ENCODE measurements around the gene NEMP2.
"Not testable (repeated sequence)": the region's sequence is repeated elsewhere in the genome, so short reads cannot be mapped to it uniquely, and the experiment has no call there.

The NEMP2 gene

DNA sequence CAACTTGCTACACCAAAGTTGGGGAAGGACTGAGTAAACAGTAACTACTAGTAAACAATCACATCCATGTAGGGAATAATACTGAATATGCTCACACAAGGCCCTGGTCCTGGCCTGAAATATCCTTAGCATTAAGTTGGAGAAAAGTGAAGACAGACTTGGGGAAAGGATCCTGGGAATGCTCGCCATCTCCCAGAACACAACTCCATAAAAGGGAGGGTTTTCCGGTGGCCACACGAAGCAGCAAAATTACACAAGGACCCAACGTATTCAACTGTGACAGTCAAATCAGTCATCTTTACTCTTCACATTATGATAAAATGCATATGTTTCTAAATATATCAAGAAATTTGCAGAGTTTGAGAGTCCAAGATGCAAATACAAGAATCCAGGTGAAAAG lies 7.3 kb downstream of the NEMP2 start:
- DNase-seq (ENCODE audit: low read depth in 2 of 2, low spot score in 1 of 2): no peak

DNA sequence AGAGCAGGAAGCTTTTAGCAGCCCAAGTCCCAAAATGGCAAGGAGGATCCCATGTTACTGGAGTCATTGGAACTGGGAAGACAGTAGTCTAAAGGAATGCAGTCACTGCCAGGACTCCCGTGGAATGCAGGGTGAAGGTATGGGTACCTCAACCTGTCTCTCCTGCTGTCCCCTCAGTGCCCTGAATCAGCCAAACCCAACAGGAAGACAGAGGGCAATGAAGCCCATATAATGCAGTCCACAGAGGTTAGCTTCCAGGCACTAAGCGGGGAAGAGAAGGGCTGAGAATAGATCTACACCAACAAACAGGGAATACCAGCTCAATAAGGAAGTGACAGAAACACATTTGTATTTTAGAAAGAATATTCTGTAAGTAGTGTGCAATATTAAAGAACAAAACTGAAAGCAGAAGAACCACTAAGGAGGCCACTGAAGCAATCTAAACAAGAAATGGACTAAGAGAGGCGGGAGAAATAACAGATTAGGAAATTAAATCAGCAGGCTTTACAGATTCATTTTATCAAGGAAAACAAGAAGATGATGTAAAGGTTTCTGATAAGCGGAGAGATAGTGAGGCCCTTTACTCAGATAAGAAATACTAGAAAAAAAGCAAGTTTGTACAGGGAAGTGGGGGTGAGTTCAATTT lies 8.3 kb downstream of the NEMP2 start:
- DNase-seq (ENCODE audit: low read depth in 2 of 2, low spot score in 1 of 2): no peak

DNA sequence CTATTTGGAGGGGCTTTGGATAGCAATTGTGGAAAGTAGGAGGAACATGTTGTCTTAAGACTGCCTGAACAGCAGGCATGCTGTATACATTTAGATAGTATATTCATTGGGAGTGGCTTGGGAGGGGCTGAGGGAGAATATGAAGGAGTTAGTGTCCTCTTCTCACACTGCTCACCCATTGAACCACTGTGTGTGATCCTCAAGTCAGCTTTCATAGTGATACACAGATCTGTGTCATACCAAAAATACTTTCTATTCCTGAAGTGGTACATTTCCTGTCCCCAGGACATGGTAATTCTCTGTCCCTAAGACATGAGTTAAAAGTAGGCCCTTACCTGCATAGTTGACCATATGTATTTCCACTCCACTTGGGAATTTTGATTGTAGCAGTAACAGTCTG lies 9.6 kb downstream of the NEMP2 start:
- DNase-seq (ENCODE audit: low read depth in 2 of 2, low spot score in 1 of 2): no peak

DNA sequence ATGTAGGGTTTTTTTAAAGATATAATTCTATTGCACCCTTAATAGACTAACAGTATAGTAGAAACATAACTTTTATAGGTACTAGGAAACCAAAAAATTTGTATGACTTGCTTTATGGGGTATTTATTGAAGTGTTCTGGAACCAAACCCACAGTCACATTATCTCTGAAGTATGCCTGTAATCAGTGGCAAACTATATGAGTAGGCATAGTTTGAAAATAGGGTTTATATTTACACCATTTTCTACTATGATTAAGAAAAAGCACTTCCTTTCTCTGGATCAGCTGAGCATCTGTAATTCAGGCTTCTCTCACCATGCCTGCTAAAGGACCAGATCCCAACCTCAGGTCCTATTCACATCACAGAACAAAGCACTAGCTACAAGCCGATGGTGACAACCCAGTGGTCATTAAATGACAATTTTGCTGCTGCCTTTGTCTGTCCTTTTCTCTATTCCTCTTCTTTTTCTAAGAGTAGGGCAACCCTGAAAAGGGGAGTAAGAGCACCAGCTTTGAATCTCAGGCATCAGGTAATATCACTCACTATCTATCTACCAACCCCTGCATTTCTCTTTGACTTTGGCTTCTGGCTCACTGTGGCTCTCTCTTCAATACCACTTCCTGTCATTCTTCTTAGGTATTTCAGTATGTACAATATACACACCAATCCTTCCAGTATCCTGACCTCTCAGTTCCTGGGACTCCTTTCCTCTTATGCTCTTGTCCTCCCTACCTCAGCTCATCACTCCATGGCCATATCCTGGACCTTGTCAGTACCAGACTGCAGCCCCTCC lies 14.4 kb downstream of the NEMP2 start:
- no peak for DNase-seq (ENCODE audit: low read depth in 2 of 2, low spot score in 1 of 2)

DNA sequence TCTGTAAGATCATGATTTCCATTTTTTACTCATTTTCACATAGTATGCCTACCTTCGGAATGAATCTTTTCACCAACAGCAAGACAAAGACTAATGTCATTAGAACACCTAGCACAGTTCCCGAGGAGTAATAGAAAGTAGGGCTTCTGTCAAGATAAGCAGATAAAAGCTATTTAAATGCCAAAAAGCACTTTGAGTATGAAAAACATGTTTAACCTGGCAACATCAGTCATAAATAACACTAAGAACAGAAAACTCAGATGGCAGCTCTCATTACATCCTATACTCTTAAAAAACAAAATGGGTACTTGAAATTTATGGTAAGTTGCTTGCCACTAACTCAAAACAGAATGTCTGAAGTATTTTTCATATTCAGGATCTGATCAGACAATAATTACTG lies 17.1 kb downstream of the NEMP2 start:
- DNase-seq (ENCODE audit: low read depth in 2 of 2, low spot score in 1 of 2): no peak

DNA sequence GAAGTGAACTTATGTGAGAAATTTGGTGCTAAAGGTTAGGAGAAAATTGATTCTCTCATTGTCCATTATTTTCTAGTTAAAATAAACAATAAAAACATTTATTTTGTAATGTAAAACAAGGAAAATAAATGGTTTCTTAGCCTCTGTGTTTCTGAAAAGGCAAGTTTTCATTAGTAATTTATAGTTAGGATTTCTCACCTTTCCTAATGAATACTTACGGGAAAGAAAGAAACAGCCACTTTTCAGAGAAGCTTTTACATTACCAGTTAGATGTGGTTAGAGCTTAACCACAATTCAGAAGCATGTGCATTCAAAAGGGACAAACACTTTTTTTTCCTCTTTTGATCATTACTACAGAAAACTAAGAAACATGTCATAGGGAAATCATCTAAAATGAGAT lies 18.8 kb downstream of the NEMP2 start:
- DNase-seq (ENCODE audit: low read depth in 2 of 2, low spot score in 1 of 2): no peak

DNA sequence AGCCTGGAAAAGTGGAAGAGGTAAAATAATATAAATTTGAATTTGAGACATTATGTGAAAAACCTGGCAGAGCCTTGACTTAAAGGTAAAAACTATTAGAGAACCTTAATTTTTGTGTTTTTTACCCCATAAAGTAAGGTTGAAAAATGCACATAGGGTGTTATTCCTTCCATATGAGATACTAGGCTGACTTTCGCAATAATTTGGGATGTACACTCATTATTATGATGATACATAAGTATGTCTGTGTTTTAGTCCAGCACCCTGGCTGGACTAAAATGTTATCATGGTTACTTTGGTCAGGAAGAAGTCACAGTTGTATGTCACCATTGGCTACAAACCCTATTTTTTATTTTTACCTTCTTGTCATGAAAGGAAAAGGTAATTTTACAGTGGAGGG lies 19.8 kb downstream of the NEMP2 start:
- DNase-seq (ENCODE audit: low read depth in 2 of 2, low spot score in 1 of 2): no peak

DNA sequence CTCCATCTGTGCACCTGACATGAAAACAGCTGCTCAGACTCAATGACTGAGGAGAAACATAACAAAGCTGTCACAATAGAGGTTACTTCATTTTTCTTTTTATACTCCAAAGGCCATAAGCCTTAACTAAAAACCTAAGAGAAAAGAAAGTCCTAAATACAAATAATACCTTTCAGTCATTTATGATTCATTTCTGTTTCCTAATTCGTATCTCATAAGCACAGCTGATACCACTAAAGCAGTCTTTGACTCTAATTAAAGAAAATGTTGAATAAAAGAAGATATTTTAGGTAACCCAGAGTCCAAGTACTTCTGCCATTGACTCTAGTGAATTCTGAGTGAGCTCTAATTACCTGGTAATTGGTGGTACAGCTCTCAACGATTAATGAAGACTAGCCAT lies 20.6 kb downstream of the NEMP2 start:
- DNase-seq (ENCODE audit: low read depth in 2 of 2, low spot score in 1 of 2): no peak

DNA sequence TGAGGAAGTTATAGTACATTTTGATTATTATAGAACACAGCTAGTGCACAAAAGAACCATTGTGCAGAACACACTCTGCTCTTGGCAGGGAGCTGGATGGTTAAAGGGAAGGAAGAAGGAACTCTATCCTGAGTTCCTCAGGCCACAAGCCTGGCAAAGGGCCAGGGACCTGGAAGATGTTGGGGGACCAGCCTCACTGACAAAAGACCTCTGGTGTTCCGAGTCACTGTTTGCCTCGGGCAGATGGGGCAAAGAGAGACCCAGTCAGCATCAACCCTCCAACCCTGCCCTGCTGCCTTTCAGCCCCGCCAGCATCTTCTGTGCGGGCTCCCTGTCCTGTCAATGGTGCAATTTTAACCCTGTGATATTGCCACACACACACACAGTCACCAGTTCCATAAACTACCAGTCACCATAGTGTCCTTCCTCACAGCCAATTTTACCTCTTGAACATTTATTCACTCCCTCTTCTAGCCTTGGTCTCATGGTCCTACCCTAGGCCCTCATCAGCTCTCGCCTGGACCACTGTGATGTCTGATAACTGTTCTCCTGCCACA lies 21.9 kb downstream of the NEMP2 start:
- DNase-seq (ENCODE audit: low read depth in 2 of 2, low spot score in 1 of 2): no peak

DNA sequence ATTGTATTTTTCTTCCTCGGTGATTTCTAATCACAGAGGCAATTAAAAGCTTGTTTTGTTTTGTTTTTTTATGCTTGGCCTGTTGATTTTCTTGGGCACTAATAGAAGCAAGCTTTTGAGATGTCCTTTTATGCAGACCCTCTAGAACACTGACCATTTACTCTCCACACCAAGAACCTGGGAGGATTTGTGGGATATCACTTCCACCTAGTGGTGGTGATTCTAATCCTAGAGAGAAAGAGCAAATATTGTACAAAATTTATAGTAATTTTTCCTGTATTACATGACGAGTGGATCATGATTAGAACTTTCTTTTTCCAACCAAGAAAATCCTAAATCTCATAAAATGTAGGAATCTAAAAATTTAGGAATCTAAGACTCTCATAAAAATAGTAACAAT lies 23.4 kb downstream of the NEMP2 start:
- DNase-seq (ENCODE audit: low read depth in 2 of 2, low spot score in 1 of 2): no peak

DNA sequence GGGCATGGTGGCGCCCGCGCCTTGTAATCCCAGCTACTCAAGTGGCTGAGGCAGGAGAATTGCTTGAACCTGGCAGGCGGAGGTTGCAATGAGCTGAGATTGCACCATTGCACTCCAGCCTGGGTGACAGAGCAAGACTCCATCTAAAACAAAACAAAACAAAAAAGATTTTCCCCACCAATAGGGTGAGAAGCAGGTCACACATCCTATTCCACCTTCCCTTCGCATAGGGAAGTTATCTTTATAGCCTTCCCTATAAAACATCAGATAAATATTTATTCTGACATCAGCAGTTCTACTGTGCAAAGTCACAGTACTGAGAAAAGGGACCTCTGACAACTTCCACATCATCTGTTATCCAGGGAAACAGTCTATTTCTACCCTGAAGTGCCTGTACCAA lies 24.6 kb downstream of the NEMP2 start:
- DNase-seq (ENCODE audit: low read depth in 2 of 2, low spot score in 1 of 2): not testable (repeated sequence)

DNA sequence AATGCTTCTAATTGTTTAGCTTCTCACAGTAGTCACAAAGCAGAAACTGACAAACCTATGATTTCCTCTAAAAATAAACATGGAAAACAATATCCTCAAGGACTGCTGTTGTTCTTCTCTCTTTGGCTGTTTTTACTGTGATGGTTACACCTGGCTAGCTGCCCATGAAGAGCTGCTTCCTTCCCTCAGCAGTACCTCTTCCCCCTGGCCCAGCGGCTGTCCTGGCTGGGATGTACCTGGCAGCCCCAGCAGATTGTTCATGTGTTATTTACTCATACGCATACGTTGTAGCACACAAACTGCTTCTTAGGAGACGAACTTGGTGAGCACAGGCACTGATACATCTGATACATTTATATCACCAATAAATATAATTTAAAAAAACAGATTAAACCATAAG lies 27.4 kb downstream of the NEMP2 start:
- no peak for DNase-seq (ENCODE audit: low read depth in 2 of 2, low spot score in 1 of 2)

DNA sequence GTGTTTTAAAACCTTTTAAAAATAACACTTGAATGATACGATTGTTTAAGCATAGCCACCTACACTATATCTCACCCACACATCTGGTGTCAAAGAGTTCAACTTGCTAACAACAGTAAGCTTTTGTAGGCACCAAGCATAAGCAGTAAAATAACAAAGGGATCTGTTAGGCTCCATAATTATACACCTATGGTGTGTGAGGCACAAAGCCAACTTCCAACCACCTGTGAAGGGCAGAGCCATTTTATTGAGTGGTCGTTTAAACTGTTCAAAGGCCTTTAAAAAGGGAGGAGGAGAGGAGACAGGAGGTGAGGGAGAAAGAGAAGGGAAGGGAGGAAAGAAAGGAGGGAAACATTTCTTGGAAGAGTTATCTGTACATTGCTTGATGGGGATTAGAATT lies 27.9 kb downstream of the NEMP2 start:
- no peak for DNase-seq (ENCODE audit: low read depth in 2 of 2, low spot score in 1 of 2)

DNA sequence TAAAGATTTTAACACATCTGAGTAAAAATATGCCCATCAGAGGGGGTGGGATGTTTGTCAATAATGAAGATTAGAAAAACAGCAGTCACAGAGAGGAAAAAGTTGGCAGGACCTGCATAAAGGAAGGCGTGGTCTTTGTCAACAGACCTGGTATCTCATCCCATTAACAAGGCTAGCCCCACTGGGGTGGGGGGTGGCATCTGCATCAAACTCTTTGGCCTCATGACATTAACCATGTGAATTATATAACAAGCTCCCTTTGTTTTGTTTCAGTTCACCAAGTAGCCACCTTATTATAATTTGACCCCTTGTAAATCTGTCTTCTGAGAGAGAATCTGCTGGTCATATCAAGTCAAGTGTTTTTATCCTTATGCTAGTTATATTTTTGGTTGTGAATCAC lies 28.8 kb downstream of the NEMP2 start:
- DNase-seq (ENCODE audit: low read depth in 2 of 2, low spot score in 1 of 2): no peak

DNA sequence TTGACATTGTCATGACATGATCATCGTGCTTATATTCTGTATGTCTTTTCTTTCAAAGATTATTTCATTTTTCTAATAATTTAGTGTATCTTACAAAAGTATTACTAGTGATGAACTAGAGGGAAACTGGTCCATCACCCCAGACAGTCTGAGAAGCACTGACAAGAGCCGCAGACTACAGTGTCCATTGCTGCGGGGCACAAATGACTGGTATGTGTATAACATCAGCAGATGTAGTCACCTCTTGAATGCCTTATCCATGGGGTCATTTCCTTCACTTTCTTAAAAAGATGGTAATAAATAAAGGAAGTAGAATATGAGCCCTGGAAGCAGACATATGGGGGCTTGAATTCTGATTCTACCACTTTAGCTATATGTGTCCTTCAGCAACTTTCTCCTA lies 29.6 kb downstream of the NEMP2 start:
- DNase-seq (ENCODE audit: low read depth in 2 of 2, low spot score in 1 of 2): no peak

DNA sequence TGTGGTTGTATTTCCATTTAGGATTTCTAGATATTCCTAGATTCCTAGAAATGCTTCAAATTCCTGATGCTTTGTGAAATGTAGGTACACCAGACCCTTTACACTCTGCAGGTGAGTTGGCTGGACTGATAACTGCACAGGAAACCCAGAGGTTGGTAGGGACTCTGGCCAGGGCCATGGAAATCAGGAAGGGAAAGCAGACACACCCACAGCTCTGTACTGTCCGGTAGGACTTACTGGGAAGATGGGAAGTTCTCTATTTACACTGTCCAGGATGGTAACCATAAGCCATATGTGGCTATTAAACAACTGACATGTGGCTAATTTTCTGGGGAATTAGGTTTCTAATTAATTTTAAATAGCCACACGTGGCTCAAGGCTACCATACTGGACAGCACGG lies 31.4 kb downstream of the NEMP2 start:
- DNase-seq (ENCODE audit: low read depth in 2 of 2, low spot score in 1 of 2): no peak

DNA sequence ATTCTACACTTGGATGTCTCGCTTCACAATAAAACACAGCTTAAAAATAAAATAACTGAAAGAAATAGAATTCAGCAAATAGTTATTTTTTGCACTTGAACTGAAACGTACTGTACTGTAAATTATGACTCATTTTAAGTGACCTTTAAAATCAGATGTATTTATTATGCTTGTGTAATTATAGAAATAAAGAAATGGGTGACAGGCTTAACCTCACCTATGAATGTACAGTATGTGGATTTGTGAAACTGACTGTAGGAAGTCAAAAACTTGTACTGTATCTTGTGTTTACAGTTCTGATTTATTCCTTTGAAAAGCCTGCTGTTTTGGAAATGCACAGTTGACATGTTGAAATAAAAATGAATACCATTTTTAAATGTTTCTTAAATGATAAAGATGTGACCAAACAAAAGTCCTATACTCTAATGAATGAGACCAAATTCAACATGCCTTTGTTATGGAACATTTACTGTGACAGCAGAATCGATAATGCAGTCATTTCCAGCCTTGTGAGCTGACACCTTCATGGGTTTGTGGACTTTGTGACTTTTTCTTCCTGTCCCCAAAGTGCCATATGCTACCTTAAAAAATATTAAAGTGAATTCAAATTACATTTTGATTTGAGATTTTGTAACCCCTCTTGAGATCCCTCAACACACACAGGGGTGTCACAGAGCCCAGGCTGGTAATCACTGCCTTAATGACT lies 32.7 kb downstream of the NEMP2 start:
- no peak for DNase-seq (ENCODE audit: low read depth in 2 of 2, low spot score in 1 of 2)

DNA sequence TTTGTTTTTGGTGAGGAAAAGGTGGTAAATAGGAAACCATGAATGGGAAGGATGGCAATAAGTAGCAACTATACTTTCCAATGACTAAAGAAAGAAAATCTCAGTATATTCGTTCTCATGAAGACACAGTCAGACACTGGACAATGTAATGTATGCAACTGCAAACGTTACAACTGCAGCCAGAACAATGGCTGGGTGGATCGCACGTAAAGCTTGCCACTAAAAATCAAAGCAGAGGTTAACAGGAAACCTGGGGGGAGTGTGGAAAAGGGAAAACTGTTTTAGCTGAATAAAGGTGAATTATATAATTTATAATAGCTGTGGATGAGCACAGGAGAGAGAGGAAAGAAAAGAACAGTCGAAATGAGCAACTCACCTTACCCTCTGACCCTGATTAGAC lies 33.3 kb downstream of the NEMP2 start:
- no peak for DNase-seq (ENCODE audit: low read depth in 2 of 2, low spot score in 1 of 2)

DNA sequence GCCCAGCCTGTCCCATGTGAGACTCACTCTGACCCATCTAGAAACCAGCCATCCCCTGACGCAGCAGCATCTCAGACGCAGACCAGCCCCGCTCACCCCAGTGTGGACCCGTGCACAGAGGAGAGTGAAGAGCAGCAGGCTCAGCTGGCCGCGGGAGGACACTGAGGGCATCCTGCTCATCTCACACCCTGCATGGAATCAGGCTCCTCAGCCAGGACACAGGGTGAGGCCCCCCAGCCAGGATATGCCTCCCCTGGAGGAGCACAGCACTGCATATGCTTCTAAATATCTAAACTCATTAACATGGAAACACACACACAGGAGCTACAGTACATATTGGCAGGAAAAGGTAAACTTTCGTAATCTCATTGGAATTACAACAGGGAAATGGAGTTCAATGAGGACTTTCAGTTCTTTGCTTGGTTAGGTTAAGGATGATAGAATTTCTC lies 34.4 kb downstream of the NEMP2 start:
- DNase-seq (ENCODE audit: low read depth in 2 of 2, low spot score in 1 of 2): no peak

DNA sequence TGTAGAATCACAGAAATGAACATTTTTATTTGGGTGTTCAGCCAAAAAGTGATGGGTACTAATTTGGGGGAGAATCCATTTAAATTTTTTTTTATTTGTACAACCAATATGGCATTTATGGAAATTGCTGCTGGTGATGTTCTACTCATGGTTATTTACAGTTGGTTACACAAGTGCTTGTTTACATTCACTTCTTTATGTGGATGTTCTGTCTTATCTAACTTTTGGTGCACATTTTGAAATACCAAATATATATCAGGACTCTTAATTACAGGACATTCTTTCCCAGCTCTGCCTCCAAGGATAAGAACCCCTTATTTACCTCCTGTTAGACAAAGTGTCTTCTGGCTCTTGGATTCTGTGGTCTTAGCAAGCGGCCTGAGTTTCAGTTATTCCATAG lies 35.2 kb downstream of the NEMP2 start:
- DNase-seq (ENCODE audit: low read depth in 2 of 2, low spot score in 1 of 2): no peak

DNA sequence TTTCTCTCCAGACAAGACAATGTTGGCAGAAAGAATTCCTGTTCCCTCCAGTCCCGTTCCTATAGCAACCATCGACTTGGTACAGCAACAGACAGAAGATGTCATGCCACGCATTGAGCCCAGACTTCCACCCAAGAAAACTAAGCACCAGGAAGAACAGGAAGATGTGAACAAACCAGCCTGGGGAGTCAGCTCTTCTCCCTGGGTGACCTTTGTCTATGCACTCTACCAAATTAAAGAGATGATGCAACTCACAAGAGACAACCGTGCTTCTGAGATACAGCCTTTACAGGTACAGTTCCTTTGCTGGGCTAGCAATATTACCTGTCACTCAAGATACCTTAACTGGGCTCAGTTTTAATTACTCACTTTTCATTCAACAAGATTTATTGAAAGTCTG lies 37.1 kb downstream of the NEMP2 start:
- no peak for DNase-seq (ENCODE audit: low read depth in 2 of 2, low spot score in 1 of 2)

DNA sequence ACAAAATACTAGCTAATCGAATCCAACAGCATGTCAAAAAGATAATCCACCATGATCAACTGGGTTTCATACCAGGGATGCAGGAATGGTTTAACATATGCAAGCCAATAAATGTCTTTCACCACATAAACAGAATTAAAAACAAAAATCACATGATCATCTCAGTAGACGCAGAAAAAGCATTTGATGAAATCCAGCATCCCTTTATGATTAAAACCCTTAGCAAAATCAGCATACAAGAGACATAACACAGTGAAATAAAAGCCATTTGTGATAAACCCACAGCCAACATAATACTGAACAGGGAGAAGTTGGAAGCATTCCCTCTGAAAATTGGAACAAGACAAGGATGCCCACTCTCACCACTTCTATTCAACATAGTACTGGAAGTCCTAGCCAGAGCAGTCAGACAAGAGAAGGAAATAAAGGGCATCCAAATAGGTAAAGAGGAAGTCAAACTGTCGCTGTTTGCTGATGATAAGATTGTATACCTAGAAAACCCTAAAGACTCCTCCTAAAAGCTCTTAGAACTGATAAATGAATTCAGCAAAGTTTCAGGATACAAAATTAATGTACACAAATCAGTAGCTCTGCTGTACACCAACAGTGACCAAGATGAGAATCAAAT lies 39.8 kb downstream of the NEMP2 start:
- not testable (repeated sequence) for DNase-seq (ENCODE audit: low read depth in 2 of 2, low spot score in 1 of 2)
